Dendritic cell treated with granulocyte-macrophage colony-stimulating factor and Interleukin-4, amounts not matched to agents 40 ng/mL and 50 ng/mL, for 4 days (primary cell): ENCODE results near the gene ENO3.
A peak's percentile ranks its signal among the peaks of the same experiment; 100 is the strongest.
"Not testable (repeated sequence)": the region's sequence is repeated elsewhere in the genome, so short reads cannot be mapped to it uniquely, and the experiment has no call there.

Source experiments
- H3K27ac Mint-ChIP-seq: one replicate; pipeline ENCODE4 v1.8.0; 2022; ENCODE audit warnings: mild to moderate bottlenecking, mixed read lengths
- H3K27me3 Mint-ChIP-seq: one replicate; pipeline ENCODE4 v1.8.0; 2022; ENCODE audit warnings: mild to moderate bottlenecking, mixed read lengths
- H3K36me3 Mint-ChIP-seq: one replicate; pipeline ENCODE4 v1.8.0; 2022; ENCODE audit warnings: low read depth, mixed read lengths
- H3K4me1 Mint-ChIP-seq: one replicate; pipeline ENCODE4 v1.8.0; 2022; ENCODE audit warnings: low read depth, mixed read lengths
- H3K4me3 Mint-ChIP-seq: one replicate; pipeline ENCODE4 v1.8.0; 2022; ENCODE audit warnings: mild to moderate bottlenecking, moderate library complexity, mixed read lengths
- H3K9me3 Mint-ChIP-seq: one replicate; pipeline ENCODE4 v1.8.0; 2022; ENCODE audit warnings: mixed read lengths
- intact Hi-C: fragments of 100-400 bp; cut with micrococcal nuclease; formaldehyde crosslinking; loops from one replicate; pipeline ENCODE4 v1.15.0; 2022

Gene ENO3

GRCh38 chr17:4926577-4927335 is 24.2 kb upstream of the ENO3 start:
- intact Hi-C loops, H3K9me3 Mint-ChIP-seq, H3K27me3 Mint-ChIP-seq, H3K4me3 Mint-ChIP-seq: not testable (repeated sequence)
- H3K27ac Mint-ChIP-seq = peak overlapping the region; percentile 56
- H3K4me1 Mint-ChIP-seq = peaks cover 30% of the 10 kb centered on the region
- H3K36me3 Mint-ChIP-seq = peaks cover 28% of the 10 kb centered on the region

GRCh38 chr17:4928881-4929280 is 22.0 kb upstream of the ENO3 start:
- peaks cover 14% of the 10 kb centered on the region for H3K27me3 Mint-ChIP-seq
- peaks cover 34% of the 10 kb centered on the region for H3K36me3 Mint-ChIP-seq
- no peaks in the 10 kb centered on the region for H3K9me3 Mint-ChIP-seq
- H3K27ac Mint-ChIP-seq = no peak overlapping the region
- peaks cover 51% of the 10 kb centered on the region for H3K4me1 Mint-ChIP-seq
- intact Hi-C loops = no loop called here
- H3K4me3 Mint-ChIP-seq = no peak overlapping the region

- H3K4me1 Mint-ChIP-seq = peaks cover 67% of the 10 kb centered on the region
- peak within 1 kb of the TSS; percentile 38 for H3K4me3 Mint-ChIP-seq
- H3K9me3 Mint-ChIP-seq = no peaks in the 10 kb centered on the region
- H3K27ac Mint-ChIP-seq = peak within 1 kb of the TSS; percentile 70
- intact Hi-C loops = no loop called here
- H3K36me3 Mint-ChIP-seq = peaks cover 56% of the 10 kb centered on the region
- peaks cover 16% of the 10 kb centered on the region for H3K27me3 Mint-ChIP-seq
These were observed 19.0 kb upstream of the ENO3 start, which contains the start of gene GP1BA for GRCh38 chr17:4931963-4932362. Gene GP1BA (plus strand): TSS chr17:4932277. CDS start chr17:4932605, 328 bp downstream.

- Mint-ChIP-seq H3K36me3 (peaks cover 64% of the 10 kb centered on the region), H3K27me3 (peaks cover 16% of the 10 kb centered on the region), H3K27ac (peak overlapping the region; percentile 70), H3K4me1 (peaks cover 68% of the 10 kb centered on the region), H3K9me3 (no peaks in the 10 kb centered on the region), H3K4me3 (peak overlapping the region; percentile 30)
- intact Hi-C loops = no loop called here
These were observed 18.2 kb upstream of the ENO3 start for GRCh38 chr17:4932756-4933155.

GRCh38 chr17:4933646-4934045 is 17.3 kb upstream of the ENO3 start:
- peaks cover 16% of the 10 kb centered on the region for H3K27me3 Mint-ChIP-seq
- H3K36me3 Mint-ChIP-seq = peaks cover 70% of the 10 kb centered on the region
- H3K4me1 Mint-ChIP-seq = peaks cover 76% of the 10 kb centered on the region
- intact Hi-C loops = no loop called here
- peak overlapping the region; percentile 66 for H3K4me3 Mint-ChIP-seq
- H3K9me3 Mint-ChIP-seq = no peaks in the 10 kb centered on the region
- H3K27ac Mint-ChIP-seq = peak overlapping the region; percentile 70

DNA sequence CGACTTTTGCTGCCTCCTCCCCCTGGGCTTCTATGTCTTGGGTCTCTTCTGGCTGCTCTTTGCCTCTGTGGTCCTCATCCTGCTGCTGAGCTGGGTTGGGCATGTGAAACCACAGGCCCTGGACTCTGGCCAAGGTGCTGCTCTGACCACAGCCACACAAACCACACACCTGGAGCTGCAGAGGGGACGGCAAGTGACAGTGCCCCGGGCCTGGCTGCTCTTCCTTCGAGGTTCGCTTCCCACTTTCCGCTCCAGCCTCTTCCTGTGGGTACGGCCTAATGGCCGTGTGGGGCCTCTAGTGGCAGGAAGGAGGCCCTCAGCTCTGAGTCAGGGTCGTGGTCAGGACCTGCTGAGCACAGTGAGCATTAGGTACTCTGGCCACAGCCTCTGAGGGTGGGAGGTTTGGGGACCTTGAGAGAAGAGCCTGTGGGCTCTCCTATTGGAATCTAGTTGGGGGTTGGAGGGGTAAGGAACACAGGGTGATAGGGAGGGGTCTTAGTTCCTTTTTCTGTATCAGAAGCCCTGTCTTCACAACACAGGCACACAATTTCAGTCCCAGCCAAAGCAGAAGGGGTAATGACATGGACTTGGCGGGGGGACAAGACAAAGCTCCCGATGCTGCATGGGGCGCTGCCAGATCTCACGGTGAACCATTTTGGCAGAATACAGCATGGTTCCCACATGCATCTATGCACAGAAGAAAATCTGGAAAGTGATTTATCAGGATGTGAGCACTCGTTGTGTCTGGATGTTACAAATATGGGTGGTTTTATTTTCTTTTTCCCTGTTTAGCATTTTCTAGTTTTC is 16.5 kb upstream of the ENO3 start:
- intact Hi-C loops = no loop called here
- peak overlapping the region; percentile 66 for H3K4me3 Mint-ChIP-seq
- H3K9me3 Mint-ChIP-seq = no peaks in the 10 kb centered on the region
- H3K27ac Mint-ChIP-seq = peak overlapping the region; percentile 70
- H3K4me1 Mint-ChIP-seq = peaks cover 83% of the 10 kb centered on the region
- peaks cover 72% of the 10 kb centered on the region for H3K36me3 Mint-ChIP-seq
- peaks cover 16% of the 10 kb centered on the region for H3K27me3 Mint-ChIP-seq

GRCh38 chr17:4935650-4936049 is 15.3 kb upstream of the ENO3 start:
- peaks cover 81% of the 10 kb centered on the region for H3K4me1 Mint-ChIP-seq
- H3K9me3 Mint-ChIP-seq = no peaks in the 10 kb centered on the region
- intact Hi-C loops = no loop called here
- H3K27me3 Mint-ChIP-seq = peaks cover 16% of the 10 kb centered on the region
- peaks cover 74% of the 10 kb centered on the region for H3K36me3 Mint-ChIP-seq
- H3K4me3 Mint-ChIP-seq = no peak overlapping the region
- peak overlapping the region; percentile 12 for H3K27ac Mint-ChIP-seq

DNA sequence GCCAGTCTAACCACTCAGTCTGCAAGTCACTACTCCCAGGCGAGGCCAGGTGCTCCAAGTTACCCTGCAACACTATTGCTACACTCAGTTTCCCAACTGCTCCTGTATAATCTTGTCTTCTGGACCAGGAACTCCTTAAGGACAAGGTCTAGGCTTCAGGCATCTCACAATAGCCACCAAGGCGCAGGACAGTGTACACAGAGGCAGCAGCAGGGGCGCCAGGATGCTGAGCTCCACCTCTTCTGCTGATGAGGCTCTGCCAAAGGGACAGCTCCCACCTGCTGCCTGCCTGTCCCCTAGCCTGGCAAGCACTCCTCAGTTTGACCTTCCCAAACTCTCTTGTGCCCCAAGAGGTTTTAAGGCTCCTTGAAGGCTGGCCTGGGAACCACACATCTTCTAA is 14.5 kb upstream of the ENO3 start:
- H3K4me3 Mint-ChIP-seq = no peak overlapping the region
- intact Hi-C loops = no loop called here
- peaks cover 74% of the 10 kb centered on the region for H3K36me3 Mint-ChIP-seq
- H3K9me3 Mint-ChIP-seq = no peaks in the 10 kb centered on the region
- H3K4me1 Mint-ChIP-seq = peaks cover 81% of the 10 kb centered on the region
- peaks cover 15% of the 10 kb centered on the region for H3K27me3 Mint-ChIP-seq
- H3K27ac Mint-ChIP-seq = peak overlapping the region; percentile 31

GRCh38 chr17:4937553-4937952 is 13.4 kb upstream of the ENO3 start:
- Mint-ChIP-seq H3K27ac (peak overlapping the region; percentile 31), H3K4me1 (peaks cover 81% of the 10 kb centered on the region), H3K4me3 (no peak overlapping the region), H3K27me3 (peaks cover 11% of the 10 kb centered on the region), H3K9me3 (no peaks in the 10 kb centered on the region), H3K36me3 (peaks cover 77% of the 10 kb centered on the region)
- intact Hi-C loops = no loop called here

- Mint-ChIP-seq H3K9me3 (no peaks in the 10 kb centered on the region), H3K27ac (peak overlapping the region; percentile 90), H3K36me3 (peaks cover 82% of the 10 kb centered on the region), H3K4me1 (peaks cover 81% of the 10 kb centered on the region), H3K4me3 (peak overlapping the region; percentile 92), H3K27me3 (peaks cover 6% of the 10 kb centered on the region)
- intact Hi-C loops = no loop called here
These were observed 12.8 kb upstream of the ENO3 start for GRCh38 chr17:4938069-4938491.

GRCh38 chr17:4938688-4939545 is 12.0 kb upstream of the ENO3 start:
- H3K27ac Mint-ChIP-seq = peak overlapping the region; percentile 90
- peaks cover 80% of the 10 kb centered on the region for H3K4me1 Mint-ChIP-seq
- no peaks in the 10 kb centered on the region for H3K9me3 Mint-ChIP-seq
- H3K27me3 Mint-ChIP-seq = peaks cover 2% of the 10 kb centered on the region
- H3K36me3 Mint-ChIP-seq = peaks cover 90% of the 10 kb centered on the region
- intact Hi-C loops = no loop called here
- peak overlapping the region; percentile 92 for H3K4me3 Mint-ChIP-seq

DNA sequence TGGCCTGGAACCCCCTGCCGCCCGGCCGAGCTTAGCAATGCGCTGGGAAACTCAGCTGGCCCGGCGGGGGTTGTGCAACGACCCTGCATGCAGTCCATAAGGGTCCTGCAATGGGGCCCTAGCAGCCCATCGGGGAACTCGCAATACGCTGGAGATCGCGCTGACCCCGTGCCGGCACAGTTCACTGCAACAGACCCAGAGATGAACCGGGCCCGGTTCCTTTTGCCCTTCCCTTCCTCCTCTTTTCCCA is 11.4 kb upstream of the ENO3 start:
- no peaks in the 10 kb centered on the region for H3K27me3 Mint-ChIP-seq
- peaks cover 93% of the 10 kb centered on the region for H3K36me3 Mint-ChIP-seq
- intact Hi-C loops = no loop called here
- H3K9me3 Mint-ChIP-seq = no peaks in the 10 kb centered on the region
- peak overlapping the region; percentile 90 for H3K27ac Mint-ChIP-seq
- peaks cover 80% of the 10 kb centered on the region for H3K4me1 Mint-ChIP-seq
- peak overlapping the region; percentile 92 for H3K4me3 Mint-ChIP-seq

- Mint-ChIP-seq H3K4me3 (peak within 1 kb of the TSS; percentile 92), H3K27me3 (no peaks in the 10 kb centered on the region), H3K27ac (peak within 1 kb of the TSS; percentile 90), H3K36me3 (peaks cover 96% of the 10 kb centered on the region), H3K9me3 (no peaks in the 10 kb centered on the region), H3K4me1 (peaks cover 83% of the 10 kb centered on the region)
- intact Hi-C loops = loop anchor here (1.0 to 2.0 kb wide), 2 partner anchors 8 to 27 kb away; partner anchors contain the start of genes PFN1 and SPAG7
These were observed 10.9 kb upstream of the ENO3 start, which contains the start of the genes RNF167 and SLC25A11 for GRCh38 chr17:4939796-4940554. Gene RNF167 (plus strand): TSS chr17:4940268. CDS start chr17:4940910, 642 bp downstream. Gene SLC25A11 (minus strand): TSS chr17:4940046. CDS start chr17:4939910, 136 bp downstream.
